GM20431 (cell line): ENCODE measurements around the gene ADSS2.

Experiments used
- in situ Hi-C: fragments of 300-500 bp; cut with MseI, MboI; formaldehyde crosslinking; loops from one replicate; pipeline ENCODE4 v1.15.0; 2020; ENCODE audit warnings: low sequenced_read_pairs; ENCODE audit not compliant: unreplicated experiment

ADSS2 gene

DNA sequence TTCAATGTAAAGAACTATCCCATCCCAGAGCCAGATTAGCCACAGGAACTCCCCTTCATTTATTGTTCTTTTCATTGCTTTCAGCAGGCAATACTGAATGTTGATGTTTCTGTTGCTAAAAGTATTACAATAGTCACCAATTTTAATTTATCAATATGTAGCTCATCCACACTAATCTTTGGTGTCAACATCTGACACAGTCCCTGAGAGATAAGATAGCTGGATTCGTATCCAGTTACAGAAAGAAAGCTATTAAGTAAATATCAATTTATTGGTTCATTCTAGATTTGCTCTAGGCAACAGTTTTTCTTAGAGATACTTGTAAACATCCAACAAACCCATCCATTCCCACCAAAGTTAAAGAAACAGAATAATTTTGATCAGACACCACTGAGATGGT lies 4.7 kb downstream of the ADSS2 start:
- in situ Hi-C loops: no loop called here

DNA sequence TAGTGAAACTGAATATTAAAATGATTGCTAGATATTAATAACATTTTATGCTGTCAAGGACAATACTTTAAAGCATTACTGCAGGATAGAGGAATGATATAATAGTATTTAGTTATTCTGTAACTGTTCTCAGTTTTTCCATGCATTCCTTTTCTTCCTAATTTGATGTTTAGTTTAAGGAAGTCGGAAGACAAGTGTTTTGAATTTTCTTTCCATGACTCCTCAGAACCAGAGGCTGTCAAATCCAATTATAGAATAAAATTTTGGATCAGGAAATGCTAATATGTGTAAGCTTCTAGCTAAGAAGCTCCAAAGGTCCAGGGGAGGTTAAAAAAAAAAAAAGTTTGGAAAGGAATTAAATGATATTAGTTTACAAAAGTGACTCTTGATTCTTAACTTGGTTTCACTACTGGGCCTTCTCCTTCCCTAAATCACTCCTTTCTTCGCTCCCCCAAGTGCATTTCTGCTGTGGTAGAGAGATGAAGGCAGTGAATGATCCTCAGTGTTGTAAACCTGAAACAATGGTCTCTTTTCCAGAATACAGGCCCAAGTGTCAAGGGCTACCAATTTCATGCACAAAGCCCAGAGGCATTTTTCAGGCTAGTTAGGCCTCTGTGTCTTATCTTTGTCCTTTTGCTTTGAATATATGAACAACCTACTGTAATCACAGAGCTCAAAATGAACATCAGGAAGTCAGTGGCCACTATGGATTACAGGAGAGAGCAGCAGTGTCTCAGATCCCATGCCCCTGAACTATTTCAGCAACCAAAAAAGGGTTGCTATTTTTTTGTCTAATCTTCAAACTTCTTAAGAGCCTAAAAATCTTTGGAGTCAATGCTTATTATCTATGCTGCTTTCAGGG lies 6.2 kb downstream of the ADSS2 start:
- in situ Hi-C loops: no loop called here

DNA sequence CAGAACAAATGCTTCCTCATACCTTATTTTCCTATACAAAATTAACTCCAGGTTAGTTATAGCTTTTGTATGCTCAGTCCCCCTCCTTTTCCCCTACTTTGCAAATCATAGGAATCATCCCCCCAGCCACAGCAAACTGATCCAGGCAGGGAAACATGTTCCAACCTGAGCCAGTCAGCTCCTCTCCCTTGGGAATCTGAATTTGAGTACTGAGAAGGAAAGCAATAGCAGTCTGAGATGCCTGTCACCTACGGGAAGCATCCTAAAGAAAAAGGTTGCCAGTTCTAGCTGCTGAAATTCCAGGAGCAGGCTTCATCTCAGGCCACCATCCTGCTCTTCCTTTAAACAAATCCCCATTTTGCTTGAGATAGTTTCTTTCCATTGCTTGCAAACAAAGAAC lies 6.9 kb downstream of the ADSS2 start:
- in situ Hi-C loops: no loop called here

DNA sequence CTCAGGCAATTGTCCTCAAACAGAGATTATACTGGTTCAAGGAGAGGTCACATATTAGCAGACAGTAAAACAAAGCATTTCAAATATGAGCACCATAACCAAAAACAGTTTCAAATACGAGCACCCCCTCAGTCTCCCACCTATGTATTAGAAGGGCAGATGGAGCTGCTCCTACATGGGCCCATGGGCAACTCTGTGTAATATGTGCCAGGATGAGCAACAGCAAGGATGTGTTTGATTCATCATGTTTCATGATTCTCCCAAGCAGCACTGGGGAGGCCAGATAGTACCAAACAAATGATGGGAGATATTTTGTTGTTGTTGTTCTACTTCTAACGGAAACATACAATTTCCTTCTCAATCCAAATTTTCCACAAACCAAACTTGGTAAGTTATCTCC lies 8.9 kb downstream of the ADSS2 start:
- in situ Hi-C loops: no loop called here

DNA sequence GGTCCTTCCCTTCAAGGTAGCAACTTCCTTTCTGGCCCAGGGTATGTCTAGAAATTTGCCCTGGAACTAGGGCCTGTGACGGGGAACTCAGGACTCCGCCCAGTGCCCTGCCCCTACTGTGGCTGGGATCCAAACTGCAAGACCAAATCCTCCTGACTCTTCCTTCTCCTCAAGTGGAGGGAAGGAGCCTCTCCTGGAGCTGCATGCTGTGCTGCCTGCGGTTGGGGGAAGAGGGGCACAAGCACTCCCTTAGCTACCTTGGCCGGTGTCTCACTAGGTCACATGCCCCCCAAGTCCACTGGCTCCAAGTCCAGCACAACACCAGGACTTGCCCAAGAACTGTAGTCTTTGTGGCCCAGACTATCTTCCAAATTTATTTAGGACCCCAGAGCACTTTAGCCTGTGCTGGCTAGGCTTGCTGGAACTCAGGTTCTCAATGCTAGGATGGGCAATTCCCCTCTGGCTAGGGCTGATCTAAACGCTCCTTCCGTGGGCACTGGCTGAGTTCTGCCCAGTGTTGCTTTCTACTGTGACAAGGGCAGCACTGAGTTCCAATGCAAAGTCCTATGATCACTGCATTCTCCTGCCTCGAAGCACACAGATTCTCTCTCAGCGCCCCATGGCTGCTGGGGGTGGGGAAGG lies 12.2 kb downstream of the ADSS2 start:
- in situ Hi-C loops: no loop called here

DNA sequence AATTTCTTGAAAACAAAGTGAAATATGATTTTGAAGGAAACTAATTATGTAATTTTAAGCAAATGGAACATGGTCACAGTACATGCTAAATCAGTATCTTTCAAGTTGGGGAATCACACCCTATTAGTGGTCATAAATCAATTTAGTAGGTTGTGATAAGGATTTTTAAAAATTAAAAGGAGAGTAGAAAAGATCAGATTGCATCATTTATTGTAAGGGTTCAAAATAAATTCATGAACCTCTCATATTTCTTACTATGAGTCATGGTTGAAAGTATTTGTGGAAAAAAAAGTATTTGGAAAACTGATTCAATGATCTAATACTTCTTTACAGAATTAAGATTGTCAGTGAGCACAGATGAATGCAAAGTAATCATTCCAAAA lies 14.6 kb downstream of the ADSS2 start:
- in situ Hi-C loops: no loop called here

DNA sequence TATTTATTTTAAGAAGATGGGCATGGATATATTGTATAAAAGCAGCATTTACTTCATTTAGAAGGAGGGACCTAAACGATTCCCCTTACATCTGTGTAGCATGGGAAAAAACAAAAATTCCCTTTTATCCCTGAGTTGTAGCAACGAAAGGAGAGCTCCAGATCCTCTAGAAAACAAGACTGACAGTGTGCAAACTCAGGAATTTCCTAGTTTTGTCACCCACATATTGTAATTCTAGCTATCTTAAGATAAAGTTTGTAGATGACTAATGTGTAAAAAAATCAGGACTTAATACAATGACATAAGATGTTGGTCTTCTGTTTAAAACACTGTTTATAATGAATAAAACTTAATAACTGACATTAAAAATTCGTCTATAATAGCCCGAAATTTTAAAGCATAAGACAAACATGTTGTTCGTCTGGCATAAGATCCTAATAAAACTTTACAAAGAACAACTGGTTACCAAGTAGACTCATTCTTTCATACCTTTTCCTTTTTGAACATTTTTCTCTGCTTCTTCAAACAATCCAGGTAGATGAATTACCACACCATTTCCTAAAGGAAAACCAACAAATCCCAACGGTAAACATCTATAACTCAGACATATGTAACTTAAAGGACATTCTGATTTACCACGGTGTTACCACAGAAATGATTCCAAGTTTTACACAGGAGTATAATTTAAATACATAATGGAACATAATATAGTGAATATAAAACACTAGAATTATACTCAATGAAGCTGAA lies 15.2 kb downstream of the ADSS2 start:
- in situ Hi-C loops: no loop called here

DNA sequence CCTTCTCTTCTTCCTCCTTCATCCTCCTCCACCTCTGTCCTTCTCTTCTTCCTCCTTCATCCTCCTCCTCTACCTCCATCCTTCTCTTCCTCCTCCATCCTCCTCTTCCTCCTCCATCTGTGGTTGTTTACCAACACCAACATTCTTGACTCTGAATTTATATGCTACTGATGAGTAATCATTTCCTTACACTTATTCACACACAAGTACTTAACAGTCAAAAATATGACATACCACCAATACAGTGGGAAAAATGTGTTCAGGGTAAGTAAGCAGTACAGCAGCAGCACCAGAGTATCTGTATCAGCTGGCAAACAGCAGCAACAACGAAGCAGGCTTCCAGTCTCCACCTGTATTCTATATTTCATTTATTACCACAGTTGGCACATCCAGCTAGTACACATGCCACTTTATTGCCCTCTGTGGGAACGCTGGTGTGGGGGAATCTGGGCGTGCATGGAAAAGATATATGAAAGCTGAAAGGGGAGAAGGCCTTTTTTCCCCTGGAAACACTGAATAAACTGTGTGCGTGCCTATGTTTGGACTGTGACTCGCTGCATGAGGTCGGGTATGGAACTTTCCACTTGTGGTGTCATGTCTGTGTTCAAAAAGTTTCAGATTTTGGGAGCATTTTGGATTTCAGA lies 16.0 kb downstream of the ADSS2 start:
- in situ Hi-C loops: no loop called here

DNA sequence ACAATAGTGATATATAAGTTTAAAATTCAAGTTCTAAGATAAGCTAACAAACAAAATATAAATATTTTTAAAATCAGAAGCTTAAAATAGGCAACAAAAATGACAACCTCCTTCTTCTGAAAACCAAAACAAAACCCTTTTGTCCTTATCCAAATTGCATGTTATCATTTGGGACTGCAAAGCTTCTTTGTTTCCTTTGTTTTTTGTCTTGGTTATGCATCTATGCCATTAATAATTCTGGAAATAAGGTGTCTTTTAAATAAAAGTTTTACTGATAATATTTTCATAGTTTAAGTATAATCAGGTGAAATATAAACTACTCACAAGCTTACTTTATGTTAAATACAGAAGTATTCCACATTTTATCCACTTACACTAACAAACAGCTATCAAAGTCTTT lies 20.5 kb downstream of the ADSS2 start:
- in situ Hi-C loops: no loop called here

DNA sequence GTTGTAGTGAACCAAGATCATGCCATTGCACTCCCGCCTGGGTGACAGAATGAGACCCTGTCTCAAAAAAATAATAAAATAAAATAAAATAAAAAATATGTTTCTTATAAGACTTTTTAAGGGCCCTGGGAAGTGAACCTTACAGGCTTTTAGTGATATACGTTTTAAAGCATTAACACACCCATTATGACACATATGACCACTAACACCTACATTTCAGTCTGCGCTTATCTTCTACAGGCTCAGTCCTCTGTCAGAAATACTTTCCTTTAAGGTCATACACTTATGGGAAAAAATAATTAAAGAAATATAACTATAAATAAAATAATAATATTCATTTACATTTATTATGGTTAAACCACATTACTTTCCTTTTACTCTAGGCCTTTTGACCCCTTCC lies 21.9 kb downstream of the ADSS2 start:
- in situ Hi-C loops: no loop called here

DNA sequence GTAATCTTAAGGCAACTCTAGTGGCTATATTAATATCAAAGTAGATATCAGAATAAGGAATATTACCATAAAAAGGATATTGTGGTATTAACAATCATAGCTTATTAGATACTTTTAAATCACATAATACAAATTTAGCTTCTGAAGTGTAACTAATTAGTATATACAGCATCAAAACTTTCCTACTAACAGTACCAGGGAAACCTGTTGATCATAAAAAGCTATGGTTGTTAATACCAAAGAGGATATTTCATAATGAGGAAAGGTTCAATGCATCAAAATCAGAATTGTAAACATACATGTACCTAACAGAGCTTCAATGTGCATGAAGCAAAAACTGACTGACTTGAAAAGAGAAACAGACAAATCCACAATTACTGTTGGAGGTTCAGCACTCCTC lies 24.1 kb downstream of the ADSS2 start:
- in situ Hi-C loops: no loop called here

DNA sequence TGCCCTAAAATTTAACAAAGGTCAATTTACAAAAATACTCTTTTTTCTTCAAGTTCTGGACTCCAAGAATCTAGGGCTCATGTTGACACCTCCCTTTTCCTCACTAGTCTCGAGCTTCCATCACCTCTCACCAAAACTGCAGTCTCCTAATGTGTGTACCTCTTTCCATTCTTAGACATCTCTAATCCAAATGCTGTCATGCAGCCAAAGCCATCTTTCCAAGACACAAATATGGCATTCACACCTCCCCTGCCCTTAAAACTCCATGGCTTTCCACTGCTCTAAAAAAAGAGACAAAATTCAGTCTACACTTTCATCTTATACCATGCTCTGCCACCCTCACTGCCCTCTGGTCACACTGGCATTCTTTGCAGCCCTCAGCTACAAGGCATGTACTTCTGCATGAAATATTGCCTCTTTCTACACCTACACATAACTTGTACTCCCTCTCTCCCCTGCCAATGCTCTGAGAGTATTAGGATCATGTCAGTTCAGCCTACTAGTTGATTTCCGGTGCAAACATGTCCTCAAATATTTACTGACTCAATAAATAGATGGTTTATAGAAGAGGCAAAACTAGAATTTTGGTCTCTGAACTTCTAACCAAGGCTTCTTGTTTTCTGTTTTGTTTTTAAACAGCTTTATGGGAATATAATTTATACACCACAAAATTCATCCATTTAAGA lies 26.9 kb downstream of the ADSS2 start:
- in situ Hi-C loops: no loop called here

DNA sequence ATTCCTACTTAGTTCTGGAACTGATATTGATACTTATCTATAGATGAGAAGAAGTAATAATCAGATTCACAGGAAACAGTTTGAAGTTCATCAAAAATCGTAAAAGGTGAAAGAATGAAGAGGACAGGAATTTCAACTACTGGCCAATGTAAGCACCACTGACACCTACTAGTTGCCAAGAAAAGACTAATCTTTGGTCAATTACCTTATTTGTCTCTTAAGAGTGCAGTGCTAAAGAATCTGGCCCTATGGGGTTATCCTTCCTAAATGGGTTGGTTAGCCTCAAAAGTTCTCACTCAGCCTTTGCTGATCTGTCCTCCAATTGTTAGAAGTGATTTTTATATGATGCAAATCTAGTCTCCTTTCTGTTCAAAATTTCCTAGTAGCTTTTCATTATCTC lies 29.5 kb downstream of the ADSS2 start:
- in situ Hi-C loops: no loop called here

DNA sequence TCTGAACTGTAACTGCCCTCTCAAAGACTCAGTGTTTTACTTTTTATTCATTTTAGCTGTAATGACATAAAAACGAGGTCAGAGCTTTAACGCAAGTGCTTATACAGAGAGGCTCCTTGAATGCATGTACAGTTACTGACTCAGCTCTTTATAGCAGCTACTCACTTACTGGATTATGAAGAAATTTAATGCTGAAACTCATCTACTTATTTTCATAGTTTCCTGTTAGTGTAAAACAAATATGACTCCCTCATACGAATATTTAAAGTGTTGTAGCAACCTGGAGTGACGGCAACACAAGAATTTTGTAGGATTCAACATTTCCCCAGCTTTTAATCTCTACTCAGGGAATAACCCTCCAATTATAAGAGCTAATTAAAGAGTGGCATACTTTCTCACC lies 32.7 kb downstream of the ADSS2 start:
- in situ Hi-C loops: no loop called here

DNA sequence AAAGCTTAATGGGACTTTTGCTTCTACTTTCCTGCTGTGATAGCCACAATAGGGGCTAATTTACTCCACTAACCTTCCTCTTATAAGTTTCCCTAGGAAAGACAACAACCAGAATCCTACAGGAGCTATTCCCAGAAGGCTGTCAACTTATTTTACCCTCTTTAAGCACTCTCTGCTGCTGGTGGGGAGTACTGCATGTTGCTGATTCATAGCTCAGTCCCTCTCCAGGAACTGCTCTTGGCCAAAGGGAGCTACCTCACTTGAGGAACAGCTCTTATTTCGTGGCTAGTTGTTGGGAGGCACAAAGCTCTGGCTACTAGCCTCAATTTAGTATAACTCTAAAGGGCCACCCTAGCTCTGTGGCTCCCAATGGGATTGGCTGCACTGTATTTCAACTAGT lies 37.2 kb downstream of the ADSS2 start:
- in situ Hi-C loops: no loop called here

DNA sequence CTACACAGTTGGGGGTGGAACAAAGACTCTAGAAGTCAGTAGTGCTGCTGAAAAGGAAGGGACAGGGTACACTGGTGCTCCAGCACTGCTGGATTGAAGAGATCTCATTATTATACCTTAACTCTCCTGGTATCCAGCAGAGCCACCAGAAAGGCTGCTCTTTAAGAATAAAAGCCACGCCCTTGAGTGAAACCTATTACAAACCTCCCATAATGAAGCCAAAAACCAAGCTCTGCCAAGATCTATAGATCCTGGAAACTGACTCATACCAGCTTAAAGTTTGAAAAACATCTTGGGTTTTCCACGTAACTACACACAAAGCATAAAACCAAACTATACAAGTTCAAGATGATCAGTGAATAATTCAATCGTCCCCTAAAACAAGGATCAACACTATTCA lies 38.0 kb downstream of the ADSS2 start:
- in situ Hi-C loops: no loop called here

DNA sequence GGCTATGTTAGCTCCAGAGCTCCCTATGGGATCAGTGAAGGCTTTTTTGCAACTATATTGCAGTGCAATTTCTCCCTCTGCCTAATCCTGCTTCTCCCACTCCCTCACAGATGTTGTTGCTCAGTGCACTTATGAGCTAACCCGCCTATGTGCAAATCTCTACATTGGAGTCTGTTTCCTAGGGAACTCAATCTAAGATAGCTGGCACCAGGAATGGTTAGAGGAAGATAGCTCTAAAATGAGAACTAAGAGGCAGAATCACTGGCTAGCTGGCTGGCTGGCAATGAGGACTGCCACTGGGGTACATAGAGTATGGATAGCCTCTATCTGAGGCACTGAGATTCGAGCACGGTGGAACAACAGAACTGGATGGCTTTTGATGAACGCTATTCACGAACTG lies 39.5 kb downstream of the ADSS2 start:
- in situ Hi-C loops: no loop called here

DNA sequence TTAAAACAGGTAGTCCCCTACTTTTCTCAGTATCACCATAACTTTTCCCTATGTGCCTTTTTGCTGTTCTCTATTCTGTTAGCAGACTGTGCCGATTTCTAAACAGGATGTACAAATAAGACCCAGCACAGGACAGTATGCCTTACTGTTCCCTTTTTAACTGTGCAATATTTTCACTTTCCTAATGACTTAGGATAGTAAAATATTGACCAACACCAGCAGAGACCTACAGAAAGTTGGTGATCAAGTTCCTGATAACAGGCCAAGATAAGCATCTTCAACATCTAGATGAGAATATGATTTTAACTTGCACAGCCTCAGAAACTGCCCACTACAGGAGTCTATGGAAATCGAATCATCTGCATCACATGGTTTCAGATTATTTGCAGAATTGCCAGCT lies 42.0 kb downstream of the ADSS2 start:
- in situ Hi-C loops: no loop called here

DNA sequence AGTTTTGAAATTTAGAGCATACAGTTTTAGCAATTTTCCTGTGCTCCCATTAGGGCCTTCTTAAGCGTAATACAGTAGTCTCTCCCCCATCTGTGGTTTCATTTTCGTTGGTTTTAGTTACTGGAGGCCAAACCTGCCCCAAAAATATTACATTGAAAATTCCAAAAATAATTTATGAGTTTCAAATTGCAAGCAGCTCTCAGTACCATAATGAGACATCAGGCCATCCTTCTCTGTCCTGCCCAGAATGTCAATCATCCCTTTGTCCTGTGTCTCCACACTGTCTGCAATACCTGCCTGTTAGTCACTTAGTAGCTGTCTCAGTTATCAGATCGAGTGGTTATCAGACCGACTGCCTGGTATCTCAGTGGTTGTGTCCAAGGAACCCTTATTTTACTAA lies 45.4 kb downstream of the ADSS2 start:
- in situ Hi-C loops: no loop called here

DNA sequence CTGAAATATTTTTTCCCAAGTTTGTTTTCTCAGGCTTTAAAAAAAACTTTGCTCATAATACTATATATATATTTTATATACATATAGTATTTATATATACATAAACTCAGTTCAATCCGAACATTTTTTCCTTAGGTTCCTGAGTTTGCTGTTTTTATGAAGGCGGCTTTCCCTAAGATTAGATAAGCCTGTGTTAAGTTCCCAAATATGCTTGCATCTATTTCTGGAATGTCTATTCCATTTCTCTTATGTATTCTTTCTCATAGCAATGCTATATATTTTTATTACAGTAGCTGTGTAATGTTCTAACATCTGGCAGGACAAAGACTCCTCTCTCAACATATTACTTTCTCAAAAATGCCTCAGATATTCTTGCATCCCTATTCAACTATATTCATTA lies 45.9 kb downstream of the ADSS2 start:
- in situ Hi-C loops: no loop called here
